HFF-Myc (cell line): Measurements from ENCODE around the gene MLKL.

Experiments
- DNase-seq: peaks from one replicate; pipeline ENCODE4 v3.0.0-alpha.2; 2011; ENCODE audit warnings: low read depth; ENCODE audit errors: extremely low read depth
- H3K4me3 ChIP-seq: replicated peaks from 2 replicates; pipeline ENCODE4 v1.5.1; 2011; ENCODE audit warnings: low read depth, mild to moderate bottlenecking, control low read depth, low read length
- TF ChIP-seq, protein P1 (sequence below): IDR thresholded peaks from 2 replicates; pipeline ENCODE4 v1.5.1; 2012; ENCODE audit warnings: mild to moderate bottlenecking, low read depth, low read length, control low read depth; ENCODE audit errors: missing control alignments

Gene MLKL

GRCh38 chr16:74717367-74717766 lies 16.7 kb upstream of the MLKL start:
- DNase-seq, result no peak
- TF ChIP-seq, protein P1, sequence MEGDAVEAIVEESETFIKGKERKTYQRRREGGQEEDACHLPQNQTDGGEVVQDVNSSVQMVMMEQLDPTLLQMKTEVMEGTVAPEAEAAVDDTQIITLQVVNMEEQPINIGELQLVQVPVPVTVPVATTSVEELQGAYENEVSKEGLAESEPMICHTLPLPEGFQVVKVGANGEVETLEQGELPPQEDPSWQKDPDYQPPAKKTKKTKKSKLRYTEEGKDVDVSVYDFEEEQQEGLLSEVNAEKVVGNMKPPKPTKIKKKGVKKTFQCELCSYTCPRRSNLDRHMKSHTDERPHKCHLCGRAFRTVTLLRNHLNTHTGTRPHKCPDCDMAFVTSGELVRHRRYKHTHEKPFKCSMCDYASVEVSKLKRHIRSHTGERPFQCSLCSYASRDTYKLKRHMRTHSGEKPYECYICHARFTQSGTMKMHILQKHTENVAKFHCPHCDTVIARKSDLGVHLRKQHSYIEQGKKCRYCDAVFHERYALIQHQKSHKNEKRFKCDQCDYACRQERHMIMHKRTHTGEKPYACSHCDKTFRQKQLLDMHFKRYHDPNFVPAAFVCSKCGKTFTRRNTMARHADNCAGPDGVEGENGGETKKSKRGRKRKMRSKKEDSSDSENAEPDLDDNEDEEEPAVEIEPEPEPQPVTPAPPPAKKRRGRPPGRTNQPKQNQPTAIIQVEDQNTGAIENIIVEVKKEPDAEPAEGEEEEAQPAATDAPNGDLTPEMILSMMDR, result no peak
- no peak overlapping the region for H3K4me3 ChIP-seq

DNA sequence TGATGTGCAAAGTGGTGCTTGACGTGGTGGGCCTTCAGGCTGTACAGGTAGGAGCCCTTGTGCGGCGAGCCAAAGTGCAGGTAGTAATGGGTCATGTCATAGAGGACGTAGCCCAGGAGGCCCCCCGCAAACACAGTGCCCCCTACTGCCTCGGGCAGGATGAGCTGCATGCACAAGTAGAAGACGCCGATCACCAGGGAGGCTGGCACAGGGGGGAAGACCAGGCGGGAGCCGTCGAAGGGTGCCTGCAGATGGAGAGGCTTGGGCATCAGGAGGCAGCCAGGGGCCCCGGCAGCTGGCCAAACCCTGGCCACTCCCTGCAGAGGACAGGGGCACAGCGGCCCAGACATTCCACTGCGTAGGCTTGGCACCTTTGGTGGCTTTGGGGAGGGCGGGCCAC lies 15.7 kb upstream of the MLKL start:
- DNase-seq, result no peak
- TF ChIP-seq, protein P1, result no peak
- H3K4me3 ChIP-seq, result no peak overlapping the region

- TF ChIP-seq, protein P1, result no peak
- no peak for DNase-seq
- no peak overlapping the region for H3K4me3 ChIP-seq
These were observed 13.2 kb upstream of the MLKL start for GRCh38 chr16:74713876-74714275.

GRCh38 chr16:74713325-74713724 lies 12.7 kb upstream of the MLKL start:
- no peak overlapping the region for H3K4me3 ChIP-seq
- TF ChIP-seq, protein P1, result no peak
- no peak for DNase-seq

GRCh38 chr16:74711938-74712337 lies 11.3 kb upstream of the MLKL start:
- TF ChIP-seq, protein P1, result no peak
- no peak for DNase-seq
- no peak overlapping the region for H3K4me3 ChIP-seq

DNA sequence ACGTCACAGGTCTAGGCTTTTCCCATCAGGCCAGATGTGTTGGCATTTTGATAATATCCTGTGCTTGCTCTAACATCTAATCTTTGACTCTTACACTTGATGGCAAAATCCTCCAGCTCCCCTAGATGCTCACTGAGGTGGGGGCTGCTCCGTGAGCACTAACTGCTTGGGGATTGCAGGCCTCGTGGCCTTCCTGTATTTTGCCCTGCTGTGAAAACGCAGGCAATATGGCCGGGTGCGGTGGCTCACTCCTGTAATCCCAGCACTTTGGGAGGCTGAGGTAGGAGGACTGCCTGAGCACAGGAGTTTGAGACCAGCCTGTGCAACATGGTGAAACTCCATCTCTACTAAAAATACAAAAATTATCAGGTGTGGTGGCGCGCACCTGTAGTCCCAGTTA lies 9.7 kb upstream of the MLKL start:
- H3K4me3 ChIP-seq, result no peak overlapping the region
- TF ChIP-seq, protein P1, result no peak
- no peak for DNase-seq

DNA sequence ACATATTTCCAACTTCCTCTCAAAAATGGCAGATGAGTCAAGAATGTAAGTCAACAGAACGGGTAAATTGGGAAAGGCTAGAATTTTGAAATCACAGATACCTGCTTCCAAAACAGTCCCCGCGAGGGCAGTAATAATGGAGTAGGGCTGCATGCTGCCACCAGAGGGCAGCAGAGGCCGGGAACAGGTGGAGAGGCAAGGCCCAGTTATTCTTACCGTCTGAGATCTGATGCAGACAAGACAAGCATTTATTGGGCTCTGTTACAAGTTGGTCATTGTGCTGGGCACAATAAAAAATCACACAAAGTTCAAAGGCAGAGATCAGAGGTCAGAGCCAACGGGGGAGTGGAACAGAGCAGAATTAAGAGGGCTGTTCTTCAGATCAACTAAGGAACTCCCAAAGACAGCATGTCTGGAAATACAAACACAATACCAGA lies 8.8 kb upstream of the MLKL start:
- TF ChIP-seq, protein P1, result peak; percentile 97
- DNase-seq, result no peak

More for the DNA sequence above, 8.8 kb upstream of the MLKL start:
- no peak overlapping the region for H3K4me3 ChIP-seq
